Measurements from ENCODE around the gene CRYGN. TPM values are rescaled to one million over a fixed set of nuclear protein-coding genes. Genes with fewer than 3 reads are reported as not detected.

CRYGN gene, protein sequence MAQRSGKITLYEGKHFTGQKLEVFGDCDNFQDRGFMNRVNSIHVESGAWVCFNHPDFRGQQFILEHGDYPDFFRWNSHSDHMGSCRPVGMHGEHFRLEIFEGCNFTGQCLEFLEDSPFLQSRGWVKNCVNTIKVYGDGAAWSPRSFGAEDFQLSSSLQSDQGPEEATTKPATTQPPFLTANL
- total RNA-seq, result not detected in 2 replicates
- 0.24 and 0.64 TPM in 2 replicates for polyA plus RNA-seq

DNA sequence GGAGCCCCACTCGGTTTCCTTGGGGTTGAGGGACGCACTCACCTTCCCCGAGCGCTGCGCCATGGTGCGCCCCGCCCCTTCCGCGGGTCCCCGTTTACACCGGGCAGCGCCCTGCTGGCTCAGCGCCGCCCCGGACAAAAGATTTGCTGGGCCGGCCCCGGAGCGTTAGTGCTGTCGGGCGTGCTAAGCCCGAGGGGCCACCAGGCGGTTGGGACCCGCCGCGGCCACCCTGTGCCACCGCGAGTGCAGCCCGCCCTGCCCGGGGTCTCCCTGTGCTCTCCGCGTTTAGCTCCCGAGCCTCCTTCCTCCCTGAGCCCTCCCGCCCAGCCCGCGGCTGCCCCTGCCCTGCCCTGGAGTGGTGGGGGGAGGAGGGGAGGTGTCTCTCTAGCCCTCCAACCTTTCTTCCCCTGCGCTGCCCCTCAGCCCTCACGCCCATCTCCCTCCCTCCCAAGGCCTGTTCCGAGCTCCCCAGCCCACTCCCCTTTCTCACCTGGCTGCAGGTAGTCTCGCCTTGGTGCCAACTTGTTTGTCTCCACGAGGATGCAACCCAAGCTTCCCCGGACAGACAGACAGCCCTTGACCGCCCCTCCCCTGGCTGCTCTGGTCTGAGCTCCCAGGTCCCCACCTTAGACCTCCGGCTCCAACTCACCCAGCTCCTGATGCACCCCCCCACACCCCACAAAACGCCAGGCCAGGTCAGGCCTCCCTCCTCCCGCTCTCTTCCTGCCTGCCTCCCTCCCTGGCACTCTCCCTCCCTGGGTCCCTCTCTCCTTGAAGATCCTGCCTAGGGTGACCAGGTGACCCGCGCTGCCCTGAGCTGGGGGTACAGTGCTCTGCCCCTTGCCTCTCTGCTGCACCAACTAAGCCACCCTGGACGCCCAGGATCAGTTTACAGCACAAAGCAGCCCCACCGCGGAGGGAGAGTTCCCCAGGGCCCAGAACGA is at the start of gene CRYGN:
TSS of gene CRYGN (minus strand) at position 287 of the 944 bp plus-strand sequence. CDS start at position 63, 224 bp downstream.
- DNase-seq (ENCODE audit: low spot score), result peak; percentile 30
- Histone ChIP-seq H3K4me3 (no peak within 1 kb of the TSS), H4K20me1 (ENCODE audit: insufficient read depth, poor library complexity, severe bottlenecking) (no peaks in the 10 kb centered on the region), H3K4me1 (ENCODE audit: insufficient read depth) (peaks cover 5% of the 10 kb centered on the region), H3K27me3 (no peaks in the 10 kb centered on the region), H3K9me3 (ENCODE audit: low read depth) (no peaks in the 10 kb centered on the region), H3K36me3 (replicated peaks; ENCODE audit: insufficient read depth, low read depth) (no peaks in the 10 kb centered on the region), H3K27ac (peak within 1 kb of the TSS; percentile 11), H2AFZ (peak within 1 kb of the TSS; percentile 40), H3K4me2 (peak within 1 kb of the TSS; percentile 94), H3K79me2 (no peaks in the 10 kb centered on the region), H3K9me2 (replicated peaks; ENCODE audit: insufficient read depth) (no peaks in the 10 kb centered on the region)
- WGBS (ENCODE audit: low lambda C conversion rate, missing lambda C conversion rate), result 16% methylated on average over 36 of the region's 51 CpGs
- no peak for TF ChIP-seq EZH2 (IDR thresholded peaks at IDR 0.05; ENCODE audit: borderline replicate concordance)
- TF ChIP-seq, protein P1, sequence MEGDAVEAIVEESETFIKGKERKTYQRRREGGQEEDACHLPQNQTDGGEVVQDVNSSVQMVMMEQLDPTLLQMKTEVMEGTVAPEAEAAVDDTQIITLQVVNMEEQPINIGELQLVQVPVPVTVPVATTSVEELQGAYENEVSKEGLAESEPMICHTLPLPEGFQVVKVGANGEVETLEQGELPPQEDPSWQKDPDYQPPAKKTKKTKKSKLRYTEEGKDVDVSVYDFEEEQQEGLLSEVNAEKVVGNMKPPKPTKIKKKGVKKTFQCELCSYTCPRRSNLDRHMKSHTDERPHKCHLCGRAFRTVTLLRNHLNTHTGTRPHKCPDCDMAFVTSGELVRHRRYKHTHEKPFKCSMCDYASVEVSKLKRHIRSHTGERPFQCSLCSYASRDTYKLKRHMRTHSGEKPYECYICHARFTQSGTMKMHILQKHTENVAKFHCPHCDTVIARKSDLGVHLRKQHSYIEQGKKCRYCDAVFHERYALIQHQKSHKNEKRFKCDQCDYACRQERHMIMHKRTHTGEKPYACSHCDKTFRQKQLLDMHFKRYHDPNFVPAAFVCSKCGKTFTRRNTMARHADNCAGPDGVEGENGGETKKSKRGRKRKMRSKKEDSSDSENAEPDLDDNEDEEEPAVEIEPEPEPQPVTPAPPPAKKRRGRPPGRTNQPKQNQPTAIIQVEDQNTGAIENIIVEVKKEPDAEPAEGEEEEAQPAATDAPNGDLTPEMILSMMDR (IDR thresholded peaks at IDR 0.05; ENCODE audit: poor library complexity), result no peak
- TF ChIP-seq EZH2phosphoT487 (IDR thresholded peaks at IDR 0.05; ENCODE audit: low read depth, severe bottlenecking, unreplicated experiment), result no peak

DNA sequence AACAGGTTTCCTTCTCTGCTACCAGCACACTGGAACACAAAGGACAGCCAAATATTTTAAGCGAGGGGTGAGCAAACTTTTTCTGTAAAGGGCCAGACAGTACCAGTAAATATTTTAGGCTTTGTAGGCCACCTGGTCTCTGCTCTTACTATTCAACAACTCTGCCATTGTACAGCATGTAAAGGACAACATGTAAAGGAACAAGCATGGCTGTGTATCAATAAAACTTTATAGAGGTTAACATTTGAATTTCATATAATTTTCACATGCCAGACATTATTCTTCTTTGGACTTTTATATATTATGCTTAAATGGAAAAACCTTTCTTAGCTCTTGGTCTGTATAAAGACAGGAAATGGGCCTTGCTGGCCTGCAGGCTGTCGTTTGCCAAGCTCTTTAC is 49.6 kb upstream of the CRYGN start:
- peaks cover 93% of the 10 kb centered on the region for H3K79me2 ChIP-seq
- no peak overlapping the region for H3K4me2 ChIP-seq
- H3K27me3 ChIP-seq, result no peaks in the 10 kb centered on the region
- TF ChIP-seq, protein P1 (IDR thresholded peaks at IDR 0.05; ENCODE audit: poor library complexity), result no peak
- no peak for TF ChIP-seq EZH2 (IDR thresholded peaks at IDR 0.05; ENCODE audit: borderline replicate concordance)
- TF ChIP-seq EZH2phosphoT487 (IDR thresholded peaks at IDR 0.05; ENCODE audit: low read depth, severe bottlenecking, unreplicated experiment), result no peak
- no peaks in the 10 kb centered on the region for H3K36me3 ChIP-seq (replicated peaks; ENCODE audit: insufficient read depth, low read depth)
- H2AFZ ChIP-seq, result no peak overlapping the region
- H4K20me1 ChIP-seq (ENCODE audit: insufficient read depth, poor library complexity, severe bottlenecking), result peaks cover 23% of the 10 kb centered on the region
- no peak for DNase-seq (ENCODE audit: low spot score)
- WGBS (ENCODE audit: low lambda C conversion rate, missing lambda C conversion rate), result 82% methylated on average over 2 of the region's 2 CpGs
- no peaks in the 10 kb centered on the region for H3K9me3 ChIP-seq (ENCODE audit: low read depth)
- H3K9me2 ChIP-seq (replicated peaks; ENCODE audit: insufficient read depth), result no peaks in the 10 kb centered on the region
- peaks cover 6% of the 10 kb centered on the region for H3K4me1 ChIP-seq (ENCODE audit: insufficient read depth)
- no peak overlapping the region for H3K27ac ChIP-seq
- H3K4me3 ChIP-seq, result no peak overlapping the region

DNA sequence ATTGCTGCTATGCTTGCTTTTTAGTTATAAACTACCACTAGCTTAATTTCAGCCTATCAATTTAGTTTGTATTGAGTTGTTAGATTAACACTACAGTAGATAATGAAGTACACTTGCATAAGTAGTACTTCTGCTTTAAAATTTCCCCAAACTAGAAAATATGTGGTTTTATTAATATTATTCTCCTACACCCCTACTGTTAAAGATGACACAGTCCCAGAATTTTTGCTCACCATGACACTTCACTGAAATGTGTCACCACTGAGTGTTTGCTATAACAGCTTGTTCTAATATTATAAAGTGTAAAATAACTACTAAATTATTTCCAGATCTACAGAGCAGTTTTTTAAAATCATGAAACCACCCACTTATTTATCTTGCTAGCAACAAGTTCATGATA is 48.2 kb upstream of the CRYGN start:
- H3K9me3 ChIP-seq (ENCODE audit: low read depth), result no peaks in the 10 kb centered on the region
- no peak for DNase-seq (ENCODE audit: low spot score)
- H3K4me2 ChIP-seq, result no peak overlapping the region
- no peak overlapping the region for H3K27ac ChIP-seq
- H3K79me2 ChIP-seq, result peaks cover 90% of the 10 kb centered on the region
- H3K4me1 ChIP-seq (ENCODE audit: insufficient read depth), result no peaks in the 10 kb centered on the region
- H3K9me2 ChIP-seq (replicated peaks; ENCODE audit: insufficient read depth), result no peaks in the 10 kb centered on the region
- H3K4me3 ChIP-seq, result no peak overlapping the region
- peaks cover 12% of the 10 kb centered on the region for H4K20me1 ChIP-seq (ENCODE audit: insufficient read depth, poor library complexity, severe bottlenecking)
- no peaks in the 10 kb centered on the region for H3K27me3 ChIP-seq
- TF ChIP-seq EZH2phosphoT487 (IDR thresholded peaks at IDR 0.05; ENCODE audit: low read depth, severe bottlenecking, unreplicated experiment) (no peak), EZH2 (IDR thresholded peaks at IDR 0.05; ENCODE audit: borderline replicate concordance) (no peak)
- TF ChIP-seq, protein P1 (IDR thresholded peaks at IDR 0.05; ENCODE audit: poor library complexity), result no peak
- H3K36me3 ChIP-seq (replicated peaks; ENCODE audit: insufficient read depth, low read depth), result no peaks in the 10 kb centered on the region
- H2AFZ ChIP-seq, result no peak overlapping the region

All from hepatocyte (in vitro differentiated cells).